Osteoblast (primary cell): ENCODE results near the gene CACTIN. TPM values are rescaled to one million over a fixed set of nuclear protein-coding genes. Genes with fewer than 3 reads are reported as not detected.

ENCODE experiments used
- DNase-seq: peaks from one replicate; pipeline ENCODE4 v3.0.0; 2011; ENCODE audit warnings: low spot score, mixed read lengths; ENCODE audit not compliant: insufficient read length; ENCODE audit errors: missing footprints
- H2AFZ ChIP-seq: 2 replicates; pipeline ENCODE4 v1.6.0; 2011; ENCODE audit warnings: mild to moderate bottlenecking, low read length
- H3K27ac ChIP-seq: 2 replicates; pipeline ENCODE4 v1.5.1; 2011; ENCODE audit warnings: mild to moderate bottlenecking, low read depth, low read length, moderate library complexity
- H3K27me3 ChIP-seq: 2 replicates; pipeline ENCODE4 v1.6.0; 2012; ENCODE audit warnings: mild to moderate bottlenecking, control low read depth, inconsistent platforms, low read length, moderate library complexity; ENCODE audit not compliant: insufficient read depth
- H3K36me3 ChIP-seq: 2 replicates; pipeline ENCODE4 v1.5.1; 2011; ENCODE audit warnings: mild to moderate bottlenecking, low read length, control low read depth, moderate library complexity; ENCODE audit not compliant: insufficient read depth
- H3K4me1 ChIP-seq: 2 replicates; pipeline ENCODE4 v1.5.1; 2011; ENCODE audit warnings: mild to moderate bottlenecking, low read length, control low read depth, moderate library complexity; ENCODE audit not compliant: insufficient read depth
- H3K4me2 ChIP-seq: 2 replicates; pipeline ENCODE4 v1.6.0; 2011; ENCODE audit warnings: mild to moderate bottlenecking, low read length; ENCODE audit not compliant: insufficient read depth
- H3K4me3 ChIP-seq: fragments of 200-600 bp; sonication (generic); 3 replicates; pipeline ENCODE4 v1.5.1; 2012; ENCODE audit warnings: mild to moderate bottlenecking, low read length, inconsistent platforms; ENCODE audit not compliant: insufficient read depth
- H3K79me2 ChIP-seq: 2 replicates; pipeline ENCODE4 v1.6.0; 2012; ENCODE audit warnings: mild to moderate bottlenecking, low read length, control low read depth, inconsistent platforms; ENCODE audit not compliant: insufficient read depth
- H3K9me3 ChIP-seq: 2 replicates; pipeline ENCODE4 v1.5.1; 2011; ENCODE audit warnings: low read depth, low read length, control low read depth
- H4K20me1 ChIP-seq: 2 replicates; pipeline ENCODE4 v1.6.0; 2012; ENCODE audit warnings: mild to moderate bottlenecking, low read length, control low read depth; ENCODE audit not compliant: insufficient read depth
- total RNA-seq: library from RNA; depleted of rRNA; stranded (reverse); fragments of >200 nt; gene quantifications from 2 replicates; pipeline ENCODE4 v1.2.3, GENCODE V29; 2012
- TF ChIP-seq, protein P1 (sequence below): IDR thresholded peaks from 2 replicates; pipeline ENCODE4 v1.5.1; 2011; ENCODE audit warnings: mild to moderate bottlenecking, low read depth, low read length, moderate library complexity; ENCODE audit errors: extremely low read depth

CACTIN gene
- total RNA-seq, 1 donor: 19.9 TPM

GRCh38 chr19:3634496-3635045, 8.0 kb upstream of the CACTIN start:
- Histone ChIP-seq H2AFZ (no peak overlapping the region), H3K27me3 (no peaks in the 10 kb centered on the region), H3K79me2 (no peaks in the 10 kb centered on the region), H3K4me3 (no peak overlapping the region), H3K4me2 (no peak overlapping the region), H3K4me1 (no peaks in the 10 kb centered on the region), H3K27ac (no peak overlapping the region), H3K9me3 (no peaks in the 10 kb centered on the region), H4K20me1 (no peaks in the 10 kb centered on the region), H3K36me3 (peaks cover 7% of the 10 kb centered on the region)
- TF ChIP-seq, protein P1, sequence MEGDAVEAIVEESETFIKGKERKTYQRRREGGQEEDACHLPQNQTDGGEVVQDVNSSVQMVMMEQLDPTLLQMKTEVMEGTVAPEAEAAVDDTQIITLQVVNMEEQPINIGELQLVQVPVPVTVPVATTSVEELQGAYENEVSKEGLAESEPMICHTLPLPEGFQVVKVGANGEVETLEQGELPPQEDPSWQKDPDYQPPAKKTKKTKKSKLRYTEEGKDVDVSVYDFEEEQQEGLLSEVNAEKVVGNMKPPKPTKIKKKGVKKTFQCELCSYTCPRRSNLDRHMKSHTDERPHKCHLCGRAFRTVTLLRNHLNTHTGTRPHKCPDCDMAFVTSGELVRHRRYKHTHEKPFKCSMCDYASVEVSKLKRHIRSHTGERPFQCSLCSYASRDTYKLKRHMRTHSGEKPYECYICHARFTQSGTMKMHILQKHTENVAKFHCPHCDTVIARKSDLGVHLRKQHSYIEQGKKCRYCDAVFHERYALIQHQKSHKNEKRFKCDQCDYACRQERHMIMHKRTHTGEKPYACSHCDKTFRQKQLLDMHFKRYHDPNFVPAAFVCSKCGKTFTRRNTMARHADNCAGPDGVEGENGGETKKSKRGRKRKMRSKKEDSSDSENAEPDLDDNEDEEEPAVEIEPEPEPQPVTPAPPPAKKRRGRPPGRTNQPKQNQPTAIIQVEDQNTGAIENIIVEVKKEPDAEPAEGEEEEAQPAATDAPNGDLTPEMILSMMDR: no peak
- DNase-seq: no peak

DNA sequence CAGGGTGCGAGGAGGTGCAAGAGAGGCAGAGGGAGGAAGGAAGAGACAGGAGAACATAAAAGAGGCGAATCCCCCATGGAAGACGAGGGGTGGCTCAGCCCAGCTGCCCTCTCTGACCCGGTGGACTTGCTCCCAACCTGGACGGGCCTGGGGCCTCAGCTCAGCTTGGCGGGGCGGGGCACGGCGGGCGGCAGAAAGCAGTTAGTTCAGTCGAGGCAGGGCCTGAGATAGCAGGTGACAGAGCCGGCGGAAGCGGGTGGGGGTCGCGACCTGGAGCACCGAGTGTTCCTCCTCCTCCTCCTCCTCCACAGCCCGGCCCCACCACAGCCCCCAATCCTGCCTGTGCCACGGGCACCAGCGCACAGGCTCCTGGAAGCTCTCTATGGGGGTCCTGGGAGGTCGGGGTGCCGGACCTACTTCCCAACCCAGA, 7.0 kb upstream of the CACTIN start:
- TF ChIP-seq, protein P1: no peak
- H3K4me1 ChIP-seq: no peaks in the 10 kb centered on the region
- H2AFZ ChIP-seq: no peak overlapping the region
- no peaks in the 10 kb centered on the region for H3K27me3 ChIP-seq
- DNase-seq: no peak
- no peaks in the 10 kb centered on the region for H3K79me2 ChIP-seq
- H3K4me3 ChIP-seq: no peak overlapping the region
- H3K4me2 ChIP-seq: no peak overlapping the region
- no peaks in the 10 kb centered on the region for H4K20me1 ChIP-seq
- H3K36me3 ChIP-seq: peaks cover 2% of the 10 kb centered on the region
- no peak overlapping the region for H3K27ac ChIP-seq
- H3K9me3 ChIP-seq: no peaks in the 10 kb centered on the region

GRCh38 chr19:3632739-3633558, 6.4 kb upstream of the CACTIN start:
- no peaks in the 10 kb centered on the region for H3K4me1 ChIP-seq
- no peak overlapping the region for H2AFZ ChIP-seq
- no peak overlapping the region for H3K4me3 ChIP-seq
- no peaks in the 10 kb centered on the region for H3K27me3 ChIP-seq
- TF ChIP-seq, protein P1: no peak
- H3K9me3 ChIP-seq: no peaks in the 10 kb centered on the region
- H4K20me1 ChIP-seq: no peaks in the 10 kb centered on the region
- no peaks in the 10 kb centered on the region for H3K79me2 ChIP-seq
- H3K27ac ChIP-seq: no peak overlapping the region
- H3K36me3 ChIP-seq: no peaks in the 10 kb centered on the region
- no peak for DNase-seq
- H3K4me2 ChIP-seq: no peak overlapping the region

DNA sequence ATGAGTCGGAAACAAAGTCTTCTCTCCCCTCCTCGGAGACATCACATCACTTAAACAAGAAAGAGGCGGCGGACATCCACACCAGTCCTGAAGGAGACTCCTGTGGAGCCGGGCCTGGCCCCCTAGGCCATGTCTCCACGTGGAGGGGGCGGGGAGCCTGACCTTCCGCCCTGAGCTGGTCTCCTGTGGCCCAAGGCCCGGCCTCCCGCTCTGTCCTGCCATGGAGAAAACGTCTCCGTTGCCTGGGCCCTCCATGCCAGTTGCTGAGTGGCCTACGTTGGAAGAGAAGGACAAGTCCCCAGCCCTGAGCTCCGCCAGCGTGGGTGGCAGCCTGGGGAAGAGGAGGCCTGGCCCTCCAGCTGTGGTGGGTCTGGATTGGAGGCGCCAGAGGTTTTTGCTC, 5.5 kb upstream of the CACTIN start:
- Histone ChIP-seq H3K4me2 (no peak overlapping the region), H3K36me3 (no peaks in the 10 kb centered on the region), H2AFZ (no peak overlapping the region), H4K20me1 (no peaks in the 10 kb centered on the region), H3K79me2 (no peaks in the 10 kb centered on the region), H3K4me1 (no peaks in the 10 kb centered on the region), H3K9me3 (no peaks in the 10 kb centered on the region), H3K27ac (no peak overlapping the region), H3K4me3 (no peak overlapping the region), H3K27me3 (no peaks in the 10 kb centered on the region)
- DNase-seq: no peak
- TF ChIP-seq, protein P1: no peak
